Measurements from ENCODE around the gene PPP1R3G. TPM values are rescaled to one million over a fixed set of nuclear protein-coding genes. Genes with fewer than 3 reads are reported as not detected.

Gene PPP1R3G
- total and polyA plus RNA-seq, 2 of the 13 experiments (the other 11 are each of a cell fraction or from before 2014, with no cell fraction given), result 1.2 to 1.3 TPM

- no peak for TF ChIP-seq MYPOP (CRISPR knock-in tag; IDR thresholded peaks at IDR 0.05)
- TF ChIP-seq ZNF784 (CRISPR knock-in tag; IDR thresholded peaks at IDR 0.05; ENCODE audit: borderline replicate concordance), result no peak
- TF ChIP-seq SRSF4 (IDR thresholded peaks at IDR 0.05; ENCODE audit: low read depth, low read length, poor library complexity, severe bottlenecking), result no peak
- TF ChIP-seq NCOA1 (CRISPR knock-in tag; IDR thresholded peaks at IDR 0.05), result no peak
- TF ChIP-seq ATF4 (CRISPR knock-in tag; IDR thresholded peaks at IDR 0.05), result no peak
- TF ChIP-seq PCBP2 (optimal IDR thresholded peaks at IDR 0.05; ENCODE audit: low read depth, low read length, poor library complexity, severe bottlenecking), result no peak
- TF ChIP-seq PATZ1 (CRISPR knock-in tag; IDR thresholded peaks at IDR 0.05), result no peak
- no peak for TF ChIP-seq ZNF253 (CRISPR knock-in tag; IDR thresholded peaks at IDR 0.05; ENCODE audit: borderline replicate concordance)
- TF ChIP-seq SIN3B (IDR thresholded peaks at IDR 0.05; ENCODE audit: low read length), result no peak
- no peak for TF ChIP-seq NFIB (CRISPR knock-in tag; IDR thresholded peaks at IDR 0.05; ENCODE audit: borderline replicate concordance)
- peak; percentile 66 for TF ChIP-seq PAXIP1 (CRISPR knock-in tag; conservative IDR thresholded peaks at IDR 0.05)
- TF ChIP-seq ZNF20 (CRISPR knock-in tag; IDR thresholded peaks at IDR 0.05), result no peak
- TF ChIP-seq ZNF710 (CRISPR knock-in tag; IDR thresholded peaks at IDR 0.05; ENCODE audit: borderline replicate concordance), result no peak
- TF ChIP-seq ERF (CRISPR knock-in tag; IDR thresholded peaks at IDR 0.05), result no peak
- no peak for TF ChIP-seq ZC3H4 (CRISPR knock-in tag; IDR thresholded peaks at IDR 0.05; ENCODE audit: borderline replicate concordance)
- 0 out of 2 replicates have a peak, but pooled peaks have one; percentile 16 for TF ChIP-seq THAP11 (CRISPR knock-in tag; IDR thresholded peaks at IDR 0.05)
Observed at GRCh38 chr6:5119090-5119951, 34.2 kb downstream of the PPP1R3G start (continued).
